Chondrocyte (in vitro differentiated cells): ENCODE results near the gene USP17L18. TPM values are rescaled to one million over a fixed set of nuclear protein-coding genes. Genes with fewer than 3 reads are reported as not detected.
A peak's percentile ranks its signal among the peaks of the same experiment; 100 is the strongest.
"Not testable (repeated sequence)": the region's sequence is repeated elsewhere in the genome, so short reads cannot be mapped to it uniquely, and the experiment has no call there.

Source experiments
- DNase-seq: peaks from one replicate; pipeline ENCODE4 v3.0.0; 2021; ENCODE audit warnings: mixed read lengths, low spot score
- H3K27ac Mint-ChIP-seq: one replicate; pipeline ENCODE4 v1.8.0; 2021; ENCODE audit warnings: mild to moderate bottlenecking, moderate library complexity, mixed read lengths; ENCODE audit not compliant: unreplicated experiment
- H3K27me3 Mint-ChIP-seq: 2 replicates; pipeline ENCODE4 v1.8.0; 2021; ENCODE audit warnings: low read depth, mixed read lengths
- H3K36me3 Mint-ChIP-seq: 2 replicates; pipeline ENCODE4 v1.8.0; 2021; ENCODE audit warnings: low read depth, mixed read lengths
- H3K4me1 Mint-ChIP-seq: 2 replicates; pipeline ENCODE4 v1.8.0; 2021; ENCODE audit warnings: low read depth, mild to moderate bottlenecking, mixed read lengths
- H3K4me3 Mint-ChIP-seq: one replicate; pipeline ENCODE4 v1.8.0; 2021; ENCODE audit warnings: mild to moderate bottlenecking, moderate library complexity, mixed read lengths; ENCODE audit not compliant: unreplicated experiment
- H3K9me3 Mint-ChIP-seq: 2 replicates; pipeline ENCODE4 v1.8.0; 2021; ENCODE audit warnings: low read depth, mixed read lengths
- total RNA-seq: library from RNA; stranded (reverse); gene quantifications from 3 replicates; pipeline ENCODE4 v1.2.1, GENCODE V29; 2021

Gene USP17L18
- total RNA-seq, 1 donor from 2014 or later: not detected

- not testable (repeated sequence) for H3K27me3 Mint-ChIP-seq, H3K9me3 Mint-ChIP-seq, H3K4me3 Mint-ChIP-seq, DNase-seq, H3K36me3 Mint-ChIP-seq, H3K27ac Mint-ChIP-seq, H3K4me1 Mint-ChIP-seq
Measured at GRCh38 chr4:9262572-9262971, 14.1 kb downstream of the USP17L18 start, which contains the start of gene USP17L21. Gene USP17L21 (plus strand): TSS chr4:9262872. CDS start chr4:9262872, 0 bp downstream.

DNA sequence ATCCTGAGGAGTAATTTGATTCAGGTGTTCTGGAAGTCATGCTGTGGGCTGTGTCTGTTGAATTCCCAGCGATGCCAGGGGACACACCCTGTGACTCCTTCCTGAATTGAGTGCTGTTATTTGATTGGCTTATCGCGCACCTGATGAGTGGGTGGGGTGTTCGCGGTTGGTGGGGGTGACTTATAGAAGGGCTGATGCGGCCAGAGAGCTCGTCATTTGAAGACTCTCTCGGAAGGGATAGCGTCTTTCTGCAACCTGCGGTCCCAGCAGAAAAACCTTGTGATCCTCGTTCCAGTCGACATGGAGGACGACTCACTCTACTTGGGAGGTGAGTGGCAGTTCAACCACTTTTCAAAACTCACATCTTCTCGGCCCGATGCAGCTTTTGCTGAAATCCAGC, 18.9 kb downstream of the USP17L18 start, which contains the start of gene USP17L22:
Gene USP17L22 (plus strand): TSS at position 301 of the 400 bp plus-strand sequence. CDS start 0 bp downstream, at position 301.
- not testable (repeated sequence) for H3K4me3 Mint-ChIP-seq, H3K36me3 Mint-ChIP-seq, H3K27me3 Mint-ChIP-seq, DNase-seq, H3K4me1 Mint-ChIP-seq, H3K9me3 Mint-ChIP-seq, H3K27ac Mint-ChIP-seq

DNA sequence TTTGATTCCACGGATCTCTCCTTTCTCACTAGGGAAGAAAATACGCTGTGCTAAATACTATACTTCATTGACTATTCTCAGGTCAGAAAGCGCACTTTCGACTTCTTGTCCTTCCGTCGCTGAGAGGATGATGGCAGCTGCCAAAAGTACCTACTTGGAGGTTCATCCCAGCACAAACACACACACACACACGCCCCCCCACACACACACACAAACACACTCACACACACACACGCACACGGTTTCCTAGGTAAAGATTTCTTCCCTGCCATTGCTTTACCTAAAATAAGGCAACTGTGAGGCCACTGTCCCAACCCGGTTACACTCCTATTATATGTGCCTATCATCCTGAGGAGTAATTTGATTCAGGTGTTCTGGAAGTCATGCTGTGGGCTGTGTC, 23.3 kb downstream of the USP17L18 start:
- not testable (repeated sequence) for H3K4me1 Mint-ChIP-seq, H3K27ac Mint-ChIP-seq, H3K9me3 Mint-ChIP-seq, H3K36me3 Mint-ChIP-seq, H3K27me3 Mint-ChIP-seq, H3K4me3 Mint-ChIP-seq
- peak; percentile 99 for DNase-seq

Other genes with a start within 250 kb of the USP17L18 start
- gene FAM90A26, start 78.2 kb upstream of the USP17L18 start, total RNA-seq: not detected in 3 replicates
- not detected in 3 replicates for gene USP17L10, start 38.0 kb upstream of the USP17L18 start, total RNA-seq
- not detected in 3 replicates for gene USP17L11, start 33.2 kb upstream of the USP17L18 start, total RNA-seq
- not detected in 3 replicates for gene USP17L12, start 28.5 kb upstream of the USP17L18 start, total RNA-seq
- gene USP17L13, start 23.7 kb upstream of the USP17L18 start, total RNA-seq: not detected in 3 replicates
- not detected in 3 replicates for gene USP17L15, start 14.2 kb upstream of the USP17L18 start, total RNA-seq
- not detected in 3 replicates for gene USP17L17, start 4.8 kb upstream of the USP17L18 start, total RNA-seq
- gene USP17L19, start 4.7 kb downstream of the USP17L18 start, total RNA-seq: not detected in 3 replicates
- gene USP17L20, start 9.5 kb downstream of the USP17L18 start, total RNA-seq: not detected in 3 replicates
- not detected in 3 replicates for gene USP17L21, start 14.2 kb downstream of the USP17L18 start, total RNA-seq
- not detected in 3 replicates for gene USP17L22, start 19.0 kb downstream of the USP17L18 start, total RNA-seq
- not detected in 3 replicates for gene USP17L24, start 76.5 kb downstream of the USP17L18 start, total RNA-seq
- not detected in 3 replicates for gene USP17L25, start 81.3 kb downstream of the USP17L18 start, total RNA-seq
- not detected in 3 replicates for gene USP17L26, start 86.0 kb downstream of the USP17L18 start, total RNA-seq
- gene USP17L5, start 90.8 kb downstream of the USP17L18 start, total RNA-seq: not detected in 3 replicates
- not detected in 3 replicates for gene USP17L27, start 95.5 kb downstream of the USP17L18 start, total RNA-seq
- gene USP17L28, start 100.3 kb downstream of the USP17L18 start, total RNA-seq: not detected in 3 replicates
- gene USP17L29, start 105.0 kb downstream of the USP17L18 start, total RNA-seq: not detected in 3 replicates
- gene USP17L30, start 114.5 kb downstream of the USP17L18 start, total RNA-seq: not detected in 3 replicates
- gene DEFB131A, start 195.8 kb downstream of the USP17L18 start, total RNA-seq: not detected in 3 replicates